H1 (cell line): Measurements from ENCODE around the gene PCSK4. TPM values are rescaled to one million over a fixed set of nuclear protein-coding genes. Genes with fewer than 3 reads are reported as not detected.

Source experiments
- CTCF ChIA-PET: fragments of 300-600 bp; sonication (Branson Sonifier 250); formaldehyde crosslinking; loops from one replicate; lab custom pipeline; 2021; ENCODE audit not compliant: partially characterized antibody; lab: Charles Lee
- POLR2A ChIA-PET: fragments of 300-600 bp; sonication (Branson Sonifier 250); formaldehyde crosslinking; loops from one replicate; lab custom pipeline; 2021; ENCODE audit warnings: inconsistent platforms; ENCODE audit not compliant: partially characterized antibody; lab: Charles Lee
- DNase-seq, 2 experiments: peaks; one replicate each; pipeline versions ENCODE4 v3.0.0 to v3.0.0-alpha.2; 2010 to 2022; ENCODE audit warnings: low spot score in 2 of 2, low read depth in 1 of 2, mixed read lengths in 1 of 2
- FAIRE-seq: peaks from 2 replicates; lab custom pipeline; 2011; peaks lifted over from hg19 to GRCh38; lab: Jason Lieb, UNC
- H2AFZ ChIP-seq: 2 replicates; pipeline ENCODE4 v1.8.1; 2012; ENCODE audit warnings: low read length, inconsistent platforms
- H2AK5ac ChIP-seq: 2 replicates; pipeline ENCODE4 v1.6.1; 2013; ENCODE audit warnings: low read depth, low read length
- H2BK120ac ChIP-seq: replicated peaks from 2 replicates; pipeline ENCODE3; 2013; ENCODE audit warnings: low read depth, low read length, inconsistent platforms
- H2BK12ac ChIP-seq: 2 replicates; pipeline ENCODE4 v1.6.1; 2013; ENCODE audit warnings: low read depth, low read length
- H2BK15ac ChIP-seq: 2 replicates; pipeline ENCODE4 v1.6.1; 2013; ENCODE audit warnings: low read length
- H2BK20ac ChIP-seq: 2 replicates; pipeline ENCODE4 v1.6.1; 2013; ENCODE audit warnings: low read length
- H2BK5ac ChIP-seq: 2 replicates; pipeline ENCODE4 v1.6.1; 2013; ENCODE audit warnings: low read depth, low read length
- H3K14ac ChIP-seq: 2 replicates; pipeline ENCODE4 v1.6.1; 2013; ENCODE audit warnings: inconsistent platforms; ENCODE audit not compliant: insufficient read length
- H3K18ac ChIP-seq: 2 replicates; pipeline ENCODE4 v1.6.1; 2013; ENCODE audit warnings: low read length; ENCODE audit errors: extremely low read depth
- H3K23ac ChIP-seq: 2 replicates; pipeline ENCODE4 v1.6.1; 2013; ENCODE audit warnings: inconsistent platforms; ENCODE audit not compliant: insufficient read length
- H3K23me2 ChIP-seq: 2 replicates; pipeline ENCODE4 v1.6.1; 2013; ENCODE audit warnings: low read depth, low read length
- H3K27ac ChIP-seq: 2 replicates; pipeline ENCODE4 v1.6.1; 2011; ENCODE audit warnings: low read depth, low read length, inconsistent platforms
- H3K27me3 ChIP-seq, 4 experiments: replicated peaks in 1 of 4; 1 replicate in 1 of 4; 2 replicates in 3 of 4; pipeline versions ENCODE4 v1.6.1 to v1.8.1; 2011 to 2013; ENCODE audit warnings: low read length in 3 of 4, mild to moderate bottlenecking in 3 of 4, inconsistent platforms in 2 of 4, mixed read lengths in 2 of 4, moderate library complexity in 1 of 4; ENCODE audit not compliant: control insufficient read depth in 3 of 4, insufficient read depth in 3 of 4; ENCODE audit errors: extremely low read depth in 1 of 4
- H3K36me3 ChIP-seq, 4 experiments: 2 replicates each; pipeline versions ENCODE4 v1.6.1 to v1.8.1; 2011 to 2013; ENCODE audit warnings: mild to moderate bottlenecking in 4 of 4, low read length in 3 of 4, moderate library complexity in 2 of 4, control low read depth in 1 of 4, inconsistent platforms in 1 of 4; ENCODE audit not compliant: insufficient read depth in 4 of 4, control insufficient read depth in 2 of 4
- H3K4ac ChIP-seq: replicated peaks from 2 replicates; pipeline ENCODE3; 2013; ENCODE audit warnings: low read length, low read depth, mixed read lengths, inconsistent platforms; ENCODE audit not compliant: insufficient read length
- H3K4me1 ChIP-seq, 4 experiments: replicated peaks in 1 of 4; 1 replicate in 1 of 4; 2 replicates in 3 of 4; pipeline versions ENCODE4 v1.6.1 to v1.8.1; 2011 to 2013; ENCODE audit warnings: low read length in 3 of 4, inconsistent platforms in 2 of 4, mixed read lengths in 1 of 4; ENCODE audit not compliant: insufficient read depth in 4 of 4, control insufficient read depth in 3 of 4
- H3K4me2 ChIP-seq, 2 experiments: 2 replicates each; pipeline versions ENCODE4 v1.6.1 to v1.8.1; 2011 to 2013; ENCODE audit warnings: low read depth in 2 of 2, low read length in 2 of 2, control low read depth in 1 of 2, inconsistent platforms in 1 of 2, mild to moderate bottlenecking in 1 of 2; ENCODE audit not compliant: insufficient read depth in 1 of 2
- H3K4me3 ChIP-seq, 4 experiments: fragments of 200-600, 300-600 bp in 1 of 4; sonication (generic), shearing (Covaris generic), sonication (Bioruptor Twin) in 1 of 4; 2 replicates each; pipeline versions ENCODE4 v1.5.1 to v1.8.1; 2011 to 2016; ENCODE audit warnings: low read length in 4 of 4, low read depth in 3 of 4, control low read depth in 2 of 4, inconsistent platforms in 2 of 4, mild to moderate bottlenecking in 2 of 4, mixed read lengths in 1 of 4, moderate library complexity in 1 of 4; ENCODE audit not compliant: insufficient read depth in 2 of 4; ENCODE audit errors: extremely low read depth in 1 of 4
- H3K56ac ChIP-seq: replicated peaks from 2 replicates; pipeline ENCODE3; 2013; ENCODE audit warnings: low read depth, mild to moderate bottlenecking, mixed read lengths, low read length, inconsistent platforms; ENCODE audit not compliant: insufficient read length
- H3K79me1 ChIP-seq: 2 replicates; pipeline ENCODE4 v1.6.1; 2013; ENCODE audit warnings: low read depth, low read length, control low read depth
- H3K79me2 ChIP-seq, 2 experiments: 2 replicates each; pipeline versions ENCODE4 v1.6.1 to v1.8.1; 2012 to 2013; ENCODE audit warnings: low read length in 2 of 2, mild to moderate bottlenecking in 2 of 2, inconsistent platforms in 1 of 2; ENCODE audit not compliant: insufficient read depth in 2 of 2, control insufficient read depth in 1 of 2
- H3K9ac ChIP-seq, 4 experiments: replicated peaks in 1 of 4; 1 replicate in 1 of 4; 2 replicates in 3 of 4; pipeline versions ENCODE4 v1.6.1 to v1.8.1; 2011 to 2013; ENCODE audit warnings: low read depth in 3 of 4, low read length in 3 of 4, control low read depth in 2 of 4, mild to moderate bottlenecking in 2 of 4, moderate library complexity in 2 of 4, inconsistent platforms in 1 of 4; ENCODE audit errors: extremely low read depth in 1 of 4
- H3K9me3 ChIP-seq, 2 experiments: 2 replicates each; pipeline versions ENCODE4 v1.6.1 to v1.8.1; 2012 to 2013; ENCODE audit warnings: mild to moderate bottlenecking in 2 of 2, moderate library complexity in 2 of 2, control low read depth in 1 of 2, inconsistent platforms in 1 of 2, low read depth in 1 of 2, low read length in 1 of 2, mixed read lengths in 1 of 2; ENCODE audit not compliant: insufficient read depth in 2 of 2
- H4K20me1 ChIP-seq, 2 experiments: replicated peaks in 1 of 2; 2 replicates each; pipeline versions ENCODE3 to v1.8.1; 2011 to 2013; ENCODE audit warnings: inconsistent platforms in 2 of 2, low read length in 2 of 2, mild to moderate bottlenecking in 1 of 2; ENCODE audit not compliant: insufficient read depth in 2 of 2, control insufficient read depth in 1 of 2
- H4K5ac ChIP-seq: 2 replicates; pipeline ENCODE4 v1.6.1; 2013; ENCODE audit warnings: low read length, low read depth, mixed read lengths, inconsistent platforms; ENCODE audit not compliant: insufficient read length
- H4K8ac ChIP-seq: 2 replicates; pipeline ENCODE4 v1.8.0; 2013; ENCODE audit warnings: mild to moderate bottlenecking, moderate library complexity, low read length, inconsistent platforms; ENCODE audit not compliant: insufficient read depth; ENCODE audit errors: extremely low read depth
- H4K91ac ChIP-seq: replicated peaks from 2 replicates; pipeline ENCODE3; 2013; ENCODE audit warnings: low read length, mixed read lengths, inconsistent platforms; ENCODE audit not compliant: insufficient read length
- EGR1 ChIP-seq: IDR thresholded peaks from 2 replicates; pipeline ENCODE4 v1.6.1; 2011; ENCODE audit warnings: low read depth, low read length, borderline replicate concordance
- NANOG ChIP-seq: IDR thresholded peaks from 2 replicates; pipeline ENCODE4 v1.6.1; 2011; ENCODE audit warnings: low read length, low read depth, mild to moderate bottlenecking, inconsistent platforms; ENCODE audit not compliant: insufficient read depth, poor library complexity, severe bottlenecking
- POLR2AphosphoS5 ChIP-seq: IDR thresholded peaks from 2 replicates; pipeline ENCODE4 v1.6.1; 2011; ENCODE audit warnings: low read depth, low read length
- RFX5 ChIP-seq: IDR thresholded peaks from 2 replicates; pipeline ENCODE4 v1.6.1; 2011; ENCODE audit warnings: low read depth, low read length, improper control_type of control experiment, borderline replicate concordance
- SIRT6 ChIP-seq: IDR thresholded peaks from one replicate; pipeline ENCODE4 v1.7.1; 2012; ENCODE audit warnings: low read length, inconsistent platforms
- SP1 ChIP-seq: IDR thresholded peaks from 2 replicates; pipeline ENCODE4 v1.6.1; 2011; ENCODE audit warnings: low read depth, low read length
- WGBS, 2 experiments: shearing (Covaris generic) in 1 of 2; methylation state at CpG; one replicate each; pipeline versions ENCODE4 v1.1.6 to v1.1.7; 2013 to 2015; ENCODE audit warnings: low lambda C conversion rate in 2 of 2, mixed read lengths in 2 of 2, inconsistent platforms in 1 of 2, low coverage in 1 of 2, missing lambda C conversion rate in 1 of 2; ENCODE audit not compliant: insufficient replicate concordance in 2 of 2, insufficient coverage in 1 of 2, insufficient read length in 1 of 2; ENCODE audit errors: extremely low coverage in 1 of 2, missing lambda C conversion rate in 1 of 2; 5-methylcytosine and 5-hydroxymethylcytosine counted together
- polyA plus RNA-seq, 7 experiments: library from polyadenylated mRNA; depleted of rRNA in 3 of 7; stranded (reverse) in 5 of 7; unstranded in 2 of 7; fragments of >200 nt in 5 of 7; fragments of 200-250 nt in 2 of 7; gene quantifications; 1 replicate in 5 of 7; 2 replicates in 1 of 7; 4 replicates in 1 of 7; pipeline versions ENCODE4 v1.2.1 to v1.2.3, GENCODE V29; 2011 to 2013; ENCODE audit warnings: missing spikeins in 2 of 7, mixed read lengths in 2 of 7
- total RNA-seq: library from RNA; stranded (reverse); fragmentation: NEBNext Ultra II Directional; extraction: Animal tissue kit (Norgen Biotek cat#: 25700); gene quantifications from 2 replicates; pipeline ENCODE4 v1.2.1, GENCODE V29; 2021
- TF ChIP-seq, protein P1 (sequence below): IDR thresholded peaks from 2 replicates; pipeline ENCODE4 v1.6.1; 2011; ENCODE audit warnings: low read length, improper control_type of control experiment

The PCSK4 gene
- total and polyA plus RNA-seq, 2 of the 8 experiments (the other 6 are each of a cell fraction or from before 2014, with no cell fraction given), result 9.8 to 10.7 TPM

DNA sequence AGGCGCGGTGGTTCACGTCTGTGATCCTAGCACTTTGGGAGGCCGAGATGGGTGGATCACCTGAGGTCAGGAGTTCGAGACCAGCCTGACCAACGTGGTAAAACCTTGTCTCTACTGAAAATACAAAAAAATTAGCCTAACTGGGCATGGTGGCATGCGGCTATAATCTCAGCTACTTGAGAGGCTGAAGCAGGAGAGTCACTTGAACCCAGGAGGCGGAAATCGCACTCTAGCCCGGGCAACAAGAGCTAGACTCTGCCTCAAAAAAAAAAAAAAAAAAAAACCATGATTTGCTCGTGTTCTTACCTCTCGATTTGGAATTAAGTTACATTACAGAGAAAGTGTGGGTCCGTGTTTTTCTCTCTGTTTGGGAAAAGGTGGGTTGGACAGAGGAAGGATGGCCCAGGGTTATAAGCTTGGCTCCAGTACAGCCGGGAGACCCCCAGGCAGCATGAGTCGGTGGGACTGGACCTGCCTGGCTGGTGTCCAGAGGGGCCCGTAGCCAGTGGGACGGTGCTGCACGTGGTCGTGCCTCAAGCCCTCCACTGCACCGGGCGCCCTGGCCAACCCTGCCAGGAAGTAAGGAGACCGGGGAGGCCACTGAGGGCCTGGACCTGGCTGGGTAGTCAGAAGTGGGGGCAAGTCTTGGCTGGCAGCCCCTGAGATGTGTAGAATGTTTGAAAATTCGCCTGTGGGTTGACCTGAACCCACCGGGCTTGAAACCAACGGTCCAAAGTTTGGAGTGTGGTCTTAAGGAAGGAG is 48.3 kb downstream of the PCSK4 start:
- WGBS, 2 experiments, result 93% methylated on average over 24 of the region's 25 CpGs; no CpG with 5 or more reads in 1 of the 2 experiments
- TF ChIP-seq SIRT6 (peak; percentile 18), SP1 (no peak), RFX5 (no peak), NANOG (no peak), POLR2AphosphoS5 (peak; percentile 79), EGR1 (no peak)
- TF ChIP-seq, protein P1, sequence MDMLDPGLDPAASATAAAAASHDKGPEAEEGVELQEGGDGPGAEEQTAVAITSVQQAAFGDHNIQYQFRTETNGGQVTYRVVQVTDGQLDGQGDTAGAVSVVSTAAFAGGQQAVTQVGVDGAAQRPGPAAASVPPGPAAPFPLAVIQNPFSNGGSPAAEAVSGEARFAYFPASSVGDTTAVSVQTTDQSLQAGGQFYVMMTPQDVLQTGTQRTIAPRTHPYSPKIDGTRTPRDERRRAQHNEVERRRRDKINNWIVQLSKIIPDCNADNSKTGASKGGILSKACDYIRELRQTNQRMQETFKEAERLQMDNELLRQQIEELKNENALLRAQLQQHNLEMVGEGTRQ, result no peak
- Histone ChIP-seq H3K9me3 (no peaks in the 10 kb centered on the region), H3K27me3 (peaks cover 5 to 11% (median 10%) of the 10 kb centered on the region in 4 experiments), H3K23ac (no peak overlapping the region), H3K79me2 (peaks cover 2 to 24% of the 10 kb centered on the region in 2 experiments; a peak in 3 of 4 replicates), H2BK20ac (no peak overlapping the region), H3K36me3 (peaks cover 26 to 37% (median 29%) of the 10 kb centered on the region in 4 experiments), H2BK120ac (no peak overlapping the region), H2BK12ac (no peak overlapping the region), H2BK15ac (no peak overlapping the region), H3K23me2 (peaks cover 6% of the 10 kb centered on the region; the same call in 1 of the 2 replicates), H3K27ac (no peak overlapping the region), H2AFZ (no peak overlapping the region), H3K79me1 (peaks cover 4% of the 10 kb centered on the region), H4K20me1 (peaks cover 21 to 23% of the 10 kb centered on the region in 2 experiments), H4K8ac (no peak overlapping the region), H3K4me3 (no peak overlapping the region), H2BK5ac (no peak overlapping the region), H3K4me2 (no peak overlapping the region), H4K5ac (no peak overlapping the region), H3K18ac (no peak overlapping the region), H3K9ac (no peak overlapping the region), H4K91ac (no peak overlapping the region), H3K14ac (no peak overlapping the region), H2AK5ac (no peak overlapping the region), H3K4ac (no peak overlapping the region), H3K56ac (no peak overlapping the region), H3K4me1 (peaks cover 0 to 17% (median 6%) of the 10 kb centered on the region in 4 experiments; a peak in 5 of 7 replicates)
- DNase-seq (no peak), FAIRE-seq (no peak)
- ChIA-PET POLR2A (interaction anchor here (0.5 to 7.6 kb wide), 14 partner anchors 9 to 1328 kb away, joined by 3 to 109 read pairs (median 5); partner anchors contain the start of gene APC2), CTCF (interaction anchor here (5.6 kb wide), 1 partner anchor 13 kb away, joined by 54 read pairs; no protein-coding TSS in a partner anchor)
